Kidney epithelial cell (primary cell): ENCODE results near the gene SLC25A17. TPM values are rescaled to one million over a fixed set of nuclear protein-coding genes. Genes with fewer than 3 reads are reported as not detected.
"Not testable (repeated sequence)": the region's sequence is repeated elsewhere in the genome, so short reads cannot be mapped to it uniquely, and the experiment has no call there.

Experiments
- DNase-seq: peaks from one replicate; pipeline ENCODE4 v3.0.0-alpha.2; 2010; ENCODE audit warnings: low read depth
- H3K27me3 ChIP-seq: 2 replicates; pipeline ENCODE4 v1.6.0; 2011; ENCODE audit warnings: low read length; ENCODE audit not compliant: control insufficient read depth, insufficient read depth
- H3K36me3 ChIP-seq: 2 replicates; pipeline ENCODE4 v1.5.1; 2011; ENCODE audit warnings: low read length; ENCODE audit not compliant: control insufficient read depth, insufficient read depth
- H3K4me3 ChIP-seq: 2 replicates; pipeline ENCODE4 v1.5.1; 2011; ENCODE audit warnings: low read depth, mild to moderate bottlenecking, control low read depth, low read length
- total RNA-seq: library from RNA; depleted of rRNA; stranded (reverse); fragments of >200 nt; gene quantifications from 2 replicates; pipeline ENCODE4 v1.2.3, GENCODE V29; 2015
- TF ChIP-seq, protein P1 (sequence below): IDR thresholded peaks from 2 replicates; pipeline ENCODE4 v1.5.1; 2011; ENCODE audit warnings: mild to moderate bottlenecking, moderate library complexity, low read length, control low read depth, inconsistent platforms; ENCODE audit not compliant: insufficient read depth, poor library complexity, severe bottlenecking

The SLC25A17 gene
- total RNA-seq, 1 donor from 2014 or later: 21.6 TPM

GRCh38 chr22:40769761-40770160 is 49.4 kb downstream of the SLC25A17 start:
- DNase-seq: no peak
- Histone ChIP-seq H3K4me3 (no peak overlapping the region), H3K36me3 (peaks cover 1% of the 10 kb centered on the region), H3K27me3 (no peaks in the 10 kb centered on the region)
- TF ChIP-seq, protein P1, sequence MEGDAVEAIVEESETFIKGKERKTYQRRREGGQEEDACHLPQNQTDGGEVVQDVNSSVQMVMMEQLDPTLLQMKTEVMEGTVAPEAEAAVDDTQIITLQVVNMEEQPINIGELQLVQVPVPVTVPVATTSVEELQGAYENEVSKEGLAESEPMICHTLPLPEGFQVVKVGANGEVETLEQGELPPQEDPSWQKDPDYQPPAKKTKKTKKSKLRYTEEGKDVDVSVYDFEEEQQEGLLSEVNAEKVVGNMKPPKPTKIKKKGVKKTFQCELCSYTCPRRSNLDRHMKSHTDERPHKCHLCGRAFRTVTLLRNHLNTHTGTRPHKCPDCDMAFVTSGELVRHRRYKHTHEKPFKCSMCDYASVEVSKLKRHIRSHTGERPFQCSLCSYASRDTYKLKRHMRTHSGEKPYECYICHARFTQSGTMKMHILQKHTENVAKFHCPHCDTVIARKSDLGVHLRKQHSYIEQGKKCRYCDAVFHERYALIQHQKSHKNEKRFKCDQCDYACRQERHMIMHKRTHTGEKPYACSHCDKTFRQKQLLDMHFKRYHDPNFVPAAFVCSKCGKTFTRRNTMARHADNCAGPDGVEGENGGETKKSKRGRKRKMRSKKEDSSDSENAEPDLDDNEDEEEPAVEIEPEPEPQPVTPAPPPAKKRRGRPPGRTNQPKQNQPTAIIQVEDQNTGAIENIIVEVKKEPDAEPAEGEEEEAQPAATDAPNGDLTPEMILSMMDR: no peak

- TF ChIP-seq, protein P1: no peak
- Histone ChIP-seq H3K4me3 (no peak overlapping the region), H3K27me3 (no peaks in the 10 kb centered on the region), H3K36me3 (peaks cover 1% of the 10 kb centered on the region)
- no peak for DNase-seq
Observed at GRCh38 chr22:40768206-40768605, 50.9 kb downstream of the SLC25A17 start.

- TF ChIP-seq, protein P1: no peak
- peak; percentile 16 for DNase-seq
- peaks cover 1% of the 10 kb centered on the region for H3K36me3 ChIP-seq
- no peaks in the 10 kb centered on the region for H3K27me3 ChIP-seq
- no peak overlapping the region for H3K4me3 ChIP-seq
Observed at GRCh38 chr22:40766956-40767355, 52.2 kb downstream of the SLC25A17 start.

- H3K4me3 ChIP-seq: no peak overlapping the region
- H3K27me3 ChIP-seq: no peaks in the 10 kb centered on the region
- TF ChIP-seq, protein P1: no peak
Observed at GRCh38 chr22:40764763-40765441, 54.2 kb downstream of the SLC25A17 start.

GRCh38 chr22:40759294-40759840 is 59.8 kb downstream of the SLC25A17 start:
- no peaks in the 10 kb centered on the region for H3K27me3 ChIP-seq
- no peak for DNase-seq
- TF ChIP-seq, protein P1: no peak
- H3K4me3 ChIP-seq: no peak overlapping the region
- H3K36me3 ChIP-seq: no peaks in the 10 kb centered on the region

More at GRCh38 chr22:40764763-40765441, 54.2 kb downstream of the SLC25A17 start:
- no peak for DNase-seq
- no peaks in the 10 kb centered on the region for H3K36me3 ChIP-seq

DNA sequence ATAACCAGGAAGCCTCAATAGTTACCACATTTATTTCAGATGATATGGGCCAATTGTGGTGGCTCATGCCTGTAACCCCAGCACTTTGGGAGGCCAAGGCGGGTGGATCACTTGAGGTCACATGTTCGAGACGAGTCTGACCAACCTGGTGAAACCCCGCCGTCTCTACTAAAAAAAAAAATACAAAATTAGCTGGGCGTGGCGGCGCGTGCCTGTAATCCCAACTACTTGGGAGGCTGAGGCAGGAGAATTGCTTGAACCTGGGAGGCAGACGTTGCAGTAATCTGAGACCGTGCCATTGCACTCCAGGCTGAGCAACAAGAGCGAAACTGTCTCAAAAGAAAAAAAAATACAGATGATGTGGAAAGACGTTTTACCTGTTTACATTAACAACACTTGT is 60.3 kb downstream of the SLC25A17 start:
- DNase-seq, H3K27me3 ChIP-seq, H3K36me3 ChIP-seq, H3K4me3 ChIP-seq: not testable (repeated sequence)
